HepG2 (cell line): ENCODE results near the gene PLCG2. TPM values are rescaled to one million over a fixed set of nuclear protein-coding genes. Genes with fewer than 3 reads are reported as not detected.

ENCODE experiments used
- ELK4 ChIP-seq: sonication (generic); formaldehyde crosslinking; IDR thresholded peaks from 2 replicates; pipeline ENCODE4 v1.9.0; 2021; ENCODE audit warnings: missing genetic modification reagents, borderline replicate concordance
- HBP1 ChIP-seq: IDR thresholded peaks from 2 replicates; pipeline ENCODE4 v1.6.1; 2016; ENCODE audit warnings: low read depth, control low read depth
- KAT2B ChIP-seq: fragments of 150-350 bp; IDR thresholded peaks from 2 replicates; pipeline ENCODE4 v1.6.1; 2014; ENCODE audit warnings: low read depth, low read length, borderline replicate concordance
- NCOA5 ChIP-seq: sonication (generic); formaldehyde crosslinking; IDR thresholded peaks from 2 replicates; pipeline ENCODE4 v1.4.0; 2020; ENCODE audit warnings: missing genetic modification reagents
- NFRKB ChIP-seq: fragments of 450-650 bp; IDR thresholded peaks from 2 replicates; pipeline ENCODE4 v1.6.1; 2017
- PHF5A ChIP-seq: IDR thresholded peaks from one replicate; pipeline ENCODE4 v1.6.1; 2018; ENCODE audit warnings: low read depth, missing genetic modification reagents; ENCODE audit not compliant: unreplicated experiment
- RFX1 ChIP-seq: fragments of 450-650 bp; IDR thresholded peaks from 2 replicates; pipeline ENCODE4 v1.6.1; 2017
- SALL1 ChIP-seq: sonication (generic); formaldehyde crosslinking; IDR thresholded peaks from 2 replicates; pipeline ENCODE4 v1.8.0; 2022; ENCODE audit warnings: mild to moderate bottlenecking, missing genetic modification reagents
- SOX13 ChIP-seq, 3 experiments: fragments of 450-650 bp in 1 of 3; sonication (generic) in 1 of 3; formaldehyde crosslinking in 1 of 3; IDR thresholded peaks in 2 of 3; conservative IDR thresholded peaks in 1 of 3; 2 replicates each; pipeline versions ENCODE4 v1.5.0 to v1.6.1; 2016 to 2020; ENCODE audit warnings: antibody characterized with exemption in 1 of 3, mild to moderate bottlenecking in 1 of 3, missing compliant biosample characterization in 1 of 3, missing genetic modification reagents in 1 of 3, moderate library complexity in 1 of 3
- SP2 ChIP-seq: sonication (generic); formaldehyde crosslinking; IDR thresholded peaks from 2 replicates; pipeline ENCODE4 v1.5.1; 2020; ENCODE audit warnings: mild to moderate bottlenecking, missing genetic modification reagents
- TGIF2 ChIP-seq: IDR thresholded peaks from 2 replicates; pipeline ENCODE4 v1.6.1; 2016; ENCODE audit warnings: control low read depth, missing compliant biosample characterization
- ZGPAT ChIP-seq: IDR thresholded peaks from 2 replicates; pipeline ENCODE4 v1.6.1; 2016; ENCODE audit warnings: mild to moderate bottlenecking
- ZNF446 ChIP-seq: sonication (generic); formaldehyde crosslinking; IDR thresholded peaks from 2 replicates; pipeline ENCODE4 v1.5.0; 2020; ENCODE audit warnings: mild to moderate bottlenecking, missing genetic modification reagents
- ZNF484 ChIP-seq: sonication (generic); formaldehyde crosslinking; IDR thresholded peaks from 2 replicates; pipeline ENCODE4 v1.5.1; 2020; ENCODE audit warnings: mild to moderate bottlenecking, low read depth, missing genetic modification reagents, borderline replicate concordance
- ZNF496 ChIP-seq: sonication (generic); formaldehyde crosslinking; IDR thresholded peaks from 2 replicates; pipeline ENCODE4 v1.8.1; 2023; ENCODE audit warnings: mild to moderate bottlenecking, moderate library complexity, missing genetic modification reagents; ENCODE audit not compliant: insufficient replicate concordance
- ZNF546 ChIP-seq: sonication (generic); formaldehyde crosslinking; conservative IDR thresholded peaks from 2 replicates; pipeline ENCODE4 v1.8.1; 2023; ENCODE audit warnings: mild to moderate bottlenecking, missing genetic modification reagents
- ZNF574 ChIP-seq: sonication (generic); formaldehyde crosslinking; IDR thresholded peaks from 2 replicates; pipeline ENCODE4 v1.4.0; 2020; ENCODE audit warnings: missing genetic modification reagents
- ZNF740 ChIP-seq: sonication (generic); formaldehyde crosslinking; IDR thresholded peaks from 2 replicates; pipeline ENCODE4 v1.4.0; 2020; ENCODE audit warnings: missing genetic modification reagents
- ZNF776 ChIP-seq: sonication (generic); formaldehyde crosslinking; IDR thresholded peaks from 2 replicates; pipeline ENCODE4 v1.4.0; 2020; ENCODE audit warnings: mild to moderate bottlenecking, missing genetic modification reagents
- polyA plus RNA-seq, 8 experiments: library from polyadenylated mRNA; depleted of rRNA in 3 of 8; stranded (reverse) in 7 of 8; unstranded in 1 of 8; fragments of >200 nt; fragmentation: Illumina TruSeq in 4 of 8; extraction: Trizol in 4 of 8; gene quantifications; 2 replicates each; pipeline versions ENCODE4 v1.2.1 to v1.2.3, GENCODE V29; 2011 to 2016; ENCODE audit warnings: low read depth in 4 of 8, missing spikeins in 1 of 8, mixed read lengths in 1 of 8; ENCODE audit not compliant: insufficient read depth in 1 of 8
- total RNA-seq, 5 experiments: library from RNA; depleted of rRNA; stranded (reverse); fragments of >200 nt; fragmentation: Illumina TruSeq; extraction: Trizol; gene quantifications; 2 replicates each; pipeline ENCODE4 v1.2.3, GENCODE V29; 2016; ENCODE audit warnings: low read depth in 1 of 5

PLCG2 gene
- total and polyA plus RNA-seq, 2 of the 13 experiments (the other 11 are each of a cell fraction or from before 2014, with no cell fraction given), result 0.13 to 0.18 TPM

- 0 out of 2 replicates have a peak, but pooled peaks have one; percentile 53 for TF ChIP-seq ZNF776
- TF ChIP-seq KAT2B, result no peak
- peak; percentile 29; the same call in 1 of the 2 replicates for TF ChIP-seq ZNF446
- TF ChIP-seq SOX13 (IDR thresholded peaks at IDR 0.05), result no peak
- 0 out of 4 replicates have a peak, but pooled peaks of 1 of the 2 experiments have one; percentile 24 for TF ChIP-seq SOX13 (CRISPR knock-in tag; conservative IDR thresholded peaks at IDR 0.05 in 1 of 2, IDR thresholded peaks at IDR 0.05 in 1 of 2)
- TF ChIP-seq SP2 (CRISPR knock-in tag), result no peak
- no peak for TF ChIP-seq ELK4 (CRISPR knock-in tag)
- TF ChIP-seq TGIF2 (CRISPR knock-in tag), result no peak
- TF ChIP-seq RFX1, result peak; percentile 63; the same call in 1 of the 2 replicates
- TF ChIP-seq NCOA5 (CRISPR knock-in tag), result no peak
- TF ChIP-seq SALL1 (CRISPR knock-in tag), result peak; percentile 63; the same call in 1 of the 2 replicates
- no peak for TF ChIP-seq HBP1 (CRISPR knock-in tag)
- TF ChIP-seq ZNF546 (CRISPR knock-in tag), result no peak
- TF ChIP-seq ZNF574 (CRISPR knock-in tag), result no peak
- TF ChIP-seq ZGPAT (CRISPR knock-in tag), result 0 out of 2 replicates have a peak, but pooled peaks have one; percentile 59
- no peak for TF ChIP-seq PHF5A
- no peak for TF ChIP-seq ZNF484
- TF ChIP-seq NFRKB, result no peak
- TF ChIP-seq ZNF496 (CRISPR knock-in tag), result no peak
- peak; percentile 37; the same call in 1 of the 2 replicates for TF ChIP-seq ZNF740
Measured at GRCh38 chr16:81730090-81731051, 48.7 kb upstream of the PLCG2 start (continued).
